Stimulated activated CD4-positive, alpha-beta T cell treated with anti-CD3 and anti-CD28 coated beads, Interleukin-4, amount 100 ng/mL, for 24 hours (primary cell): ENCODE results near the gene BRSK2.

Source experiments
- DNase-seq: peaks from one replicate; pipeline ENCODE4 v3.0.0-alpha.2; 2020

Gene BRSK2

DNA sequence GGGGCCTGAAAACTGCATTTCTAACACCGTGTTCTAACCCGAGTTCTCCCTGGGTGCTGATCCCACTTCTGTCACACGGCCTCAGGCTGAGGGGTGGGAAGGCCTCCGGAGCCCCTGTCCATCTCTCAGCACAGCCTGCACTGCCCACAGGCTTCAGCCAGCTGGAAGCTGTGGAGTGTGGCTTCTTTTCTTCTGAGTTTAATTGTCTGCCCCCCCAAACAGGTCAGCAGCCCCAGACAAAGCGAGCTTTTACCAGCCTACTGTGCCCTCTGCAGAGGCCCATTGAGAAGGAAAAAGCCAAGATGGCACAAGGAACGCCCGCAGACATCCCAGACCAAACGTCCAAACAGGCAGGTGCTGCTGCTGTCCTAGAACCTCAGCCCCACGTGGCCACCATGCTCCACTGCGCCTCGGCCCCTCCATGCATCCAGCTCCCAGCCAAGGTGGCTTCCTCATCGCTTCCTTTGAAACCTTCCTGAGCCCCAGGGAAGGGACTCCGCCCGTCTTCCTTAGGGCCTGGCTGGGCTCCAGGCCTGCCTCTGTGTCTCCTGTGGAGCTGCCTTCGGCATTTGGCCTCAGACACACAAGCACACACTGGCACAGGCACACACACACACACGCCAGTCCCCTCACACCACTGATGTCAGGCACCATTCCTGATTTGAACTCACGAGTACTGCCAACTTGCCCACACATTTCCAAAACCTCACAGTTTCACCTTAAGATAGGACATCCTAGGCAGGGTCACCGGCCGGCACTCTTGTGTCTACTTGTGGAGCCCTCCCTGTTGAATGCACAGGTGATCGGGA is 95.2 kb downstream of the BRSK2 start:
- no peak for DNase-seq

DNA sequence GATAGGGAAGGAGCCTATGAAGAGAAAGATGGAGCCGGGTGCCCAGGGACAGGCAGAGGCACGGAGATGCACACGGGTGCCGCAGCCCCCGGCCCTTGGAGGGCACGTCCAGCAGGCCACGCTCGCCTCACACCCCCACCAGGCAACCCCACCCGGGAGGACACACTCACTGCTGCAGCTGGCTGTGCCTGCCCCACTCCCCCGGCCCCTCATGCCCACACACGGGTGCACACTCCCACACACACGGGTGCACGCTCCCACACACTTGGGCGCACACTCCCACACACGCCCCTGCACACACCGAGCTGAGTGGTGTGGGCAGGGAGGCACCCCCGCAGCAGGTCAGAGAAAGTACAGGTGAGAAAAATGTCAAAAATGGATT is 95.8 kb downstream of the BRSK2 start:
- DNase-seq: no peak

DNA sequence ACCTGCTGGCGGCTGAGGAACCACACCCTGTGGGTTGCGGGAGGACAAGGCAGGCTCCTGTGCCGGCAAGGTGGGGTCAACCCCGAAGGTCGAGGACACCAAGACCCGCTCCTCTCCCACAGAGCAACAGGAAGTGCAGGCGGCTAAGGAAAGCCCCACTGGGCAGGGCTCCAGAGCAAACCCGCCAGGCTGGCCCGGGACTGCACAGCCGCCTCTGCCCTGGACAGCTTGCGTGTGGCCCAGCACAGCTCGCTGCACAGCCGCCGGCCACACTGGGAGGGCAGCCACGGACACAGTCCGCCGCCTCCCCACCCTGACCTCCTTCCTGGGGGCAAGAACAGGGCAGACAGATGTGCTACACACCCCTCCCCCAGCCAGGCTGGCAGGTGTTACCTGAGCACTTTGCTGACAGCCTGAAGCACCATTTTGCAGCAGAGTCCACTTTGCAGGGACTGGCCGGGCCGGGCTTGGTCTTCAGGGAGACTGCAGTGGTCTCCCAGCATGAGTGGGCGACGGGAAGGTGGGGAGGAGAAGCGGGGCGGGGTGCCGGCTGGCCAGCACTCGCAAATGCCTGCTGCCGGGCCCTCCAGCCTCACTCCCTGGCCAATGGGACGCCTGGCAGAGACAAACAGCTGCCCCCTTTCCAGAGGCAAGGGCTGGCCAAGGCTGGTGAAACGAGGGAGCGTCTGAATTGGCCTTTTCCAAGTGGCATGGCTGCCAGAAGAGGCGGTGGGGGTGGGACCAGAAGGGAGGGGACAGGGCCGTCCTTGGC is 96.5 kb downstream of the BRSK2 start, which contains the start of gene MOB2:
MOB2 (minus strand) TSS at position 726 of the 772 bp plus-strand sequence; CDS start at position 503, 223 bp downstream.
- no peak for DNase-seq

DNA sequence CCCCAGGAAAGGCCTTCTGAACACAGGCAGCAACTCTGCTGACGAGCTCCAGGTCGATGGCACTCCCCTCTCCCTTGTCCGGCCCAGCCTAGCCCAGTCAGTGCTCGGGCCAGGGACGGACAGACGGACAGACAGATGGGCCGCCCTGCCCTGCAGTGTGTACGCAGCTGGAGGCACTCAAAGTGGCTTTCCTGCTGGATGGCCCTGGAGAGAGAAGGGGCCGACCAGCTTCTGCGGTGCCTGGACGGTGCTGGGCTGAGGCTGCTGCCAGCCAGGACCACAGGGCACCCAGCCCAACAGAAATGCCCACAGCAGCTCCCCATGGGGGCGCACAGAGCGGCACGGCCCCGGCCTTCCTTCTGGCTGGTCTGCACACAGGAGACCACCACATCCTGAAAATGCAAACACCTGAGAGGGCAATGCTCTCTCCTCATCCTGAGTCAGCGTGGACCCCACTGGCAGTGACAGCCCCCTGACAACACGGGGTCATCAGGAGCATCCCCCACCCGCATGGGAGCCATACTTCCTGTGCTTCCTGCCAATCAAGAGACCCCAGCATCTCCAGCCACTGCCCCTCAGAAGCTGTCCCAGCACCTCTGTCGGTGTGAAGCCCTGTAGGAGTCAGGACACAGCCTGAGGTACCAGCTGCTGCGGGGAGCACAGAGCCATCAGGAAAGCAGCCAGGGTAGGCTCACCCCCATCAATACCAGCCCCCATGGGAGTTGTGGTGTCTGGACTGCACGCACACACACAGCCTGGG is 97.5 kb downstream of the BRSK2 start:
- DNase-seq: no peak

DNA sequence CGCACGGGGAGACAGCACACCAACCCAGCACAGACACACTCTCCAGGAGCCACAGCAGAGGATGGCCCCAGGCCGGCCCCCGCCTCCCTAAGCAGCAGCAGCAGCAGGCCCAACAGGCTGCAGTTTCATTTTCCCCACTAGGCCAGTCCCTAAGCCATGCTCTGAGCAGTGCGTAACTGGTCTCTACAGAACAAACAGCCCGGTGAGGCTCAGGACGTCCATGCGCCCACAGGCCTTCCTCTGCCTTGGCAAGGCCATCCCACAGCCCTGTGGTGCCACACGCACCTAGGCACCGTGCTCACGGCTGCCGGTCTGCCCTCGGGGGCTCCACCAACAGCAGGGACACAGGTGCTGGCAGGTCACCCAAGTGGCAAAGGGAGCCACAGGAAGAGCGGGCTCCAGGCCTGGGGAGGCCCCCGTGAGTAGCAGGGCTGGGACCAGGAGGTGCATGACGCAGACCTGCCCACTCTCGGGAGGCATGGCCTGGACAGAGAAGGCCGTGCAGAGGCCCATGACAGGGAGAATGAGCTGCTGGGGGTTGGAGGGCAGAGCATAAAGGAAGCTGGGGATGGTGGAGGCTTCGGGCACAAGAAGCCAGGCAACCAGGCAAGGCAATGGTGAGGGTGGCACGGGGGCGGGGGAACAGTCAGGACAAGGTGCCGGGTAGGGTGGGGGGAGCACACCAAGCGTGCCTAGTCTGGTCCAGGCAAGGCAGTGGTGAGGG is 98.3 kb downstream of the BRSK2 start:
- DNase-seq: no peak

DNA sequence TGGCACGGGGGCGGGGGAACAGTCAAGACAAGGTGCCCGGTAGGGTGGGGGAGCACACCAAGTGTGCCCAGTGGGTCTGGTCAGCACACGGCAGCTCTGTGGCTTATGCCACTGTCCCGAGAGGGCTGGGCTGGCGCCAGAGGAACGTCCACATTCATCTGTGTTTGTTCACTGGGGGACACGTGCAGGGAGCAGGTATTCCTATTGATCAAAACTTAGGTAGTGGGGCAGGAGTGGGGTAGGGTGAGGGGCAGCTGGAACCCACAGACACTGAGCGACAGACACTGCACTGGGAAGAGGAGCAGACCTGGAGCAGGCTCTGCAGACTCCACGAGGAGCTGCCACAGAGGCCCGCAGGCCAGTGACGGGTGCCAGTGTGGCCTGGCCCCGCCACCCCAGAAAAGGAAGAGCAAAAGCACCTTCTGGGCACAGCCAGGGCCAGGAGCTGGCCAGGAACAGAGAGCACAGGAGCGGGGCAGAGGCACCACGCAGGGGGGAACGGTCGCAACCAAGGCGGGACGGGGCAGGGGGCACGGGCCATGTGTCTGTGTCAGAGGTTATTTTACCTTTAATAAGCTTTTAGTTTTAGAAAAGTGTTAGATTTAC is 98.9 kb downstream of the BRSK2 start:
- DNase-seq: no peak

DNA sequence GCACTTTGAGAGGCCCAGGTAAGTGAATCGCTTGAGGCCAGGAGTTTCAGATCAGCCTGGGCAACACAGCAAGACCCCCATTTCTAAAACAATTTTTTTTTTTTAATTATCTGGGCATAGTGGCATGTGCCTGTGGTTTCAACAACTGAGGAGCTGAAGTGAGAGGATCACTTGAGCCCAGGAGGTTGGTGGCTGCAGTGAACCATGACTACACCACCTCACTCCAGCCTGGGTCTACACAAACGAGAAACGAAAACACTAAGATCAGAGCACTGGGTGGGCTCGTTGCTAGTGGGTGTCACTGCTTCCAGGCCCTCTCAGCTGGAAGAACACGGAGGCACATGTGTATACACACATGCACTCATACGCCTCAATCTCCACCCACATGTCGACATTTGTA is 100.9 kb downstream of the BRSK2 start:
- no peak for DNase-seq

DNA sequence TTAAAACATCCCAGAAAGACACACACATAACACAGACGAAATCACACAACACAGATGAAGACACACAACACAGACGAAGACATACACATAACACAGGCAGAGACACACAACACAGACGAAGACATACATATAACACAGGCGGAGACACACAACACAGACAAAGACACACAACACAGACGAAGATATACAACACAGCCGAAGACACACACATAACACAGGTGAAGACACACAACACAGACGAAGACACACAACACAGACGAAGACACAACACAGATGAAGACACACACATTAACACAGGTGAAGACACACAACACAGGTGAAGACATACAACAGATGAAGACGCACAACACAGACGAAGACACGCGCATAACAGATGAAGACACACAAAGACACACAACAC is 101.6 kb downstream of the BRSK2 start:
- DNase-seq: no peak

DNA sequence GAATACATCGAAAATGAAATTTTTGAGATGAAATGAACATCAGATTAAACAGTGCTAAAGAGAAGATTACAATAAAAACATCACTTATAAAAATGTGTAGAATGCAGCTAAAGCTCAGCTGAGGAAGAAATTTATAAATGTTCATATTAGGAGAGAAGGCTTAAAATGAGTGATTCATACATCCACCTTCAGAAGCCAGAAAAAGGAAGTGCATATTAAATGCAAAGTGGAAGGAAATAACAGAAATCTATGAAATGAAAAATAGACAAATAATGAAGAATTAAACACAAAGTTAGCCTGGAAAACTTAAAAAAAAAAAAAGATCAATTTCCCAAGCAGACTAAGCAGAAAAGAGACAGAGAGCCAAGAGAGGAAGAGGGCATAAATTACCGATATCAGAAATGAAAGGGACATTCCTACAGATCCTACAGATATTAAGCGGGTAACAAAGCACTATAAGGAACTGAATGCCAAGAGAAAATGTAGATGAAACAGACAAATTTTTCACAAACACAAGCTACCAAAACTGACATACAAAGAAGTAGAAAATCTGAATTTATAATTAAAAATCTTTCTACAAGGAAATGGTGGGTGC is 104.0 kb downstream of the BRSK2 start:
- DNase-seq: no peak

DNA sequence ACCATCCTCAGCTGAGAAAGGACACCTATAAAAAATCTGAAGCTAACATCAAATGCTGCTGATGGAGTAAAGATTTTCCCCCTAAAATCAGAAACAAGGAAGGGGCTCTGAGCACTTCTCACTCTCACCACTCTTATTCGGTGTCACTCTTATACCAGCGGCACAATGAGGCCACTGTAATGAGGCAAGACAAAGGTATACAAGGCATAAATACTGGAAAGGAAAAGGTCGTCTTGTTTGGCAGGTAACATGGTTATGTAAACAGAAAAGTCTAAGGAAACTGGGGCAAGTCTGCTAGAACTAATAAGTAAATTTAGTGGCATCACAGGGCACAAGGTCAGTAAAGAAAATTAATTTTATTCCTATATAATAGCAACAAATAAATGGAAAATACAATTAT is 104.9 kb downstream of the BRSK2 start:
- no peak for DNase-seq

DNA sequence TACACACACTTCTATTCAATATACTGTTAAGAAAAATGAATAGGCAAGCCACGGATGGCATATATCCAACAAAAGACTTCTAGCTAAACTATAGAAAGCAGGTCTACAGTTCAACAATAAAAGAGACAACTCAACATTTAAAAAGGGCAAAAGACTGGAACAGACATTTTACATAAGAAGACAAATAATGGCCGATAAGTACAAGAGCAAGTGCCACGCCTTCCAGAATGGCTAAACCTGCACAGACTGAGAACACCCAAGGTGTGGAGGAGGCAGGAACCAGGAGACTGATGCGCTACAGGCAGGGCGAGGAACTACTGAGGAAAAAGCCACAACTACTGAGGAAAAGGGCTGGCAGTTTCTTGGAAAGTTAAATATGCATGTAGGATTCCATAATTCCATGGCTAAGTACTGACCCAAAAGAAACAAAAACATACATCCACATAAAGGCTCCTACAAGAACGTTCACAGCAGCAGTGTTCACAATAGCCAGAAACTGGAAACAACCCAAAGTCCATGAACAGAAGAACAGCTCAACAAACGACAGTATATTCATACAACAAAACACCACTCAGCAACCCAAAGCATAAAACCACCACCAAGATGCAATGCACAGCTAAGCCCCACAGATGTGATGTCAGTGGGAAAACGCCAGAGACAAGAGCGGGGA is 106.5 kb downstream of the BRSK2 start:
- DNase-seq: no peak

DNA sequence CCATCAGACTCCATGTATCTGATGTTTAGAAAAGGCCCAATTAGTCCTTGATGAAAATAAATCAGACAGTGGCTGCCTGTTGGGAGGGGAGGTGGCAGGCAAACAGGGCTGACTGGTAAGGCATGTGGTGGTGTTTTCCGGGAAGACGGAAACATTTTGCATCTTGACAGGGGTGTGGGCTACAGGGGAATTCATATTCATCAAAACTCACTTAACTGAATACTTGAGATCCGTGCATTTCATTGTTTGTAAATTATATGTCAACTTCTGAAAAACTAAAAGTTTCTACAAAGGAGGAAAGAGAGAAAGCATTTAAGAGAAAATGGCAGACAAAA is 107.0 kb downstream of the BRSK2 start:
- no peak for DNase-seq

DNA sequence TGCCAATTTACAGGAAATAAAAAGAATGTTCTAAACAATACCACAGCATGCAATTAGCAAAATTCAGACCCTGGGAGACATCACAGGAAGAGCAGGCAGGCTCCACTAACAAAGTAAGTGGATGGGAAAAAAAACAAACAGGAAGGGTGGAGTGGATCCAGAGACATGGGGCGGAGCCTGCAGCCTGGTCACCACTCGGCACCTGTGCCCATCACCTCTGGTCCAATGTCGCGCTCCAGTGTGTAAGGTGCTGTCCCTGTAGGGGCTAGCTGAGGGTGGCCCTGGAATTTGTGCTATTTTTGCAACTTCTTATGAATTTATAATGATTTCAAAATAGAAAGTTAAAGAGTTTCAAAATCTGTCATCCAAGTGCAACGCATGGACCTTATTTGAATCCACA is 107.9 kb downstream of the BRSK2 start:
- no peak for DNase-seq

DNA sequence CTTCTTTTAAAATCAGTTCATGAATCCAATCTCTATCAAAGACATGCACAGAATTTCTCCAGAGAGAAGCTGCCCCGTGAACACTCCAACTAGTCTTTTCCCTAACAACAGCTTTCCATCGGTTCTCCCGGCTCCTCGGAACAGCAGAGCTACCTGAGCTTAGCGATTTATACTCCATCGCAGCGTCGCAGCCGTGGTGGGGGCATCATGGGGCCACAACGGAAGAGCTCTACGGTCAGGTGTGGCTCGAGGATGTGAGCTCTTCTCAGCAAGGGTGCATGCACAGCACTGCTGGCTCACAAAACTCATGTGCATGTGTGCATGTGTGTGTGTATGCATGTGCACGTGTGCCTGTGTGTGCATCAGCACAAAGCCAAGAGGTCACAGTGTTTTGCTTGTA is 108.5 kb downstream of the BRSK2 start:
- DNase-seq: no peak

DNA sequence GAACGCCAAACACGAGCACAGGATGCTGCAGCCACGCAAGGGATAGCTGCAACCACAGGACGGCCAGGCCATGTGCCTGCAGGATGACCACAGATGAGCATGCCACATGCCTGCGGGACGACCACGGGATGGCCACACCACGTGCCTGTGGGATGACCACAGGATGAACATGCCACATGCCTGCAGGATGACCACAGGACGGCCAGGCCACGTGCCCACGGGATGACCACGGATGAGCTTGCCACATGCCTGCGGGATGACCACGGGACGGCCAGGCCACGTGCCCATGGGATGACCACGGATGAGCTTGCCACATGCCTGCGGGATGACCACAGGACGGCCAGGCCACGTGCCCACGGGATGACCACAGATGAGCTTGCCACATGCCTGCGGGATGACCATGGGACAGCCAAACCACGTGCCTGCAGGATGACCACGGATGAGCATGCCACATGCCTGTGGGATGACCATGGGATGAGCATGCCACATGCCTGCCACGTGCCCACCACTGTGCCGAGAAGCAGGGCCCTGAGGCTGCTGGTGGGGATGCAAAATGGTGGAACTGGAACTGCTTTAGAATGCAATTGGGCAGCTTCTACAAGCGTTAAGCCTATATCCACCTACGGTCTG is 109.6 kb downstream of the BRSK2 start:
- no peak for DNase-seq

DNA sequence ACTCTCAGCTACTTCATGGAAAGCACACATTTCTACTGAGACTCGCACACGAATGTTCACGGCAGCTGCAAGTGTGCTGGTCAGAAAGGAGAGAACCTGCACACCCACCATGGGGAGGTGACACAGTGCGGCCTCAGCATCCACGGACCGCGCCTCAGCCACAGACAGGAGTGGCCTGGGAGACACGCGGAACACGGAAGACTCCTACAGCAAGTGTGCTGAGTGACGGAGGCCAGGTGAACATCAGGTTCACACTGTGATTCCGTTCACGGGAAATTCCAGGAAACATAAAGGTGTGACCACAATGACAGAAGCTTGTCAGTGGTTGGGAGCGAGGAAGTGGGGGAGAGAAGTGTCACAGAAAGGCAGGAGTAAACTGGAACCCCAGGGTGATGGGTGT is 110.2 kb downstream of the BRSK2 start:
- DNase-seq: no peak

DNA sequence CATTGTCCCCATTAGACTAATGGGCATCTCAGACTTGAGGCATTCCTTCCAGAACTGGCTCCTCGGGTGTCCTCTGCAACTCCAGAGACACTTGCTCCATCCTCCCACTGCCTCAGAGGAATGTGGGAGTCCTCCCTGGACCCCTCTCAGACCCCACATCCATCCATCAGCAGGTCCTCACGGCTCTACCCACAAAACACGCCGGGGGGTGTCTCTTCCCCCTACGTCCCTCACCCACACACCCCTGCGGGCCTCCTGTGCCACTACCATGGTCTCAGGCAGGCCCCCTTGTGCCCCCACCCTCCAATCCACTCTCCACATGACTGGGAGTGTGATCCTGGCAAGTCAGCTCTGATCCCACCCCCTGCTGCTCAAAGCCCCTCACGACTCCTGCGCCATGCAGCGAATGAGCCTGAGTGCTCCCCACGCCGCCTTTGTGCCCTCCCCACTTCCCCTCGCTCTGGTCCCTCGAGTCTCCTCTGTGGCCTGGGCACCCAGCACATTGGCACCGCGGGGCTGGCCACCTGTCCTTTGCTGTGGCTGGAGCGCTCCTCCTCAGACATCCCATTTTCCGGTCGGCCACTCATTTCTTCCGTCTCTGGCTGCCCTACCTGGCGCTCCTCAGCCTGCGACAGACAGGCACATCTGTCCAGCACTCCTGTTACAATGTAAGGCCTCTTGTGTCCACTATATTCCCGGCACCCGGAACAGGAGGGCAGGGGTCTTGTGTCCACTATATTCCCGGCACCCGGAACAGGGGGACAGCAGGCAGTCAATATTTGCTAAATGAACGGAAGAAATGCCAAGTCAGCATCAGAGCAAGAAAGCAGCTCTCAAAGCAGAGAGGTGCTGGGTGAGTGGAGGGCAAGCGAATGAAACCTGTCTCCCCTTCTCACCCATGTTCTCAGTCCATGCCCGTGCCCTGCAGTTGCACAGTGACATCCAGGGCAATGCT is 111.0 kb downstream of the BRSK2 start:
- no peak for DNase-seq

DNA sequence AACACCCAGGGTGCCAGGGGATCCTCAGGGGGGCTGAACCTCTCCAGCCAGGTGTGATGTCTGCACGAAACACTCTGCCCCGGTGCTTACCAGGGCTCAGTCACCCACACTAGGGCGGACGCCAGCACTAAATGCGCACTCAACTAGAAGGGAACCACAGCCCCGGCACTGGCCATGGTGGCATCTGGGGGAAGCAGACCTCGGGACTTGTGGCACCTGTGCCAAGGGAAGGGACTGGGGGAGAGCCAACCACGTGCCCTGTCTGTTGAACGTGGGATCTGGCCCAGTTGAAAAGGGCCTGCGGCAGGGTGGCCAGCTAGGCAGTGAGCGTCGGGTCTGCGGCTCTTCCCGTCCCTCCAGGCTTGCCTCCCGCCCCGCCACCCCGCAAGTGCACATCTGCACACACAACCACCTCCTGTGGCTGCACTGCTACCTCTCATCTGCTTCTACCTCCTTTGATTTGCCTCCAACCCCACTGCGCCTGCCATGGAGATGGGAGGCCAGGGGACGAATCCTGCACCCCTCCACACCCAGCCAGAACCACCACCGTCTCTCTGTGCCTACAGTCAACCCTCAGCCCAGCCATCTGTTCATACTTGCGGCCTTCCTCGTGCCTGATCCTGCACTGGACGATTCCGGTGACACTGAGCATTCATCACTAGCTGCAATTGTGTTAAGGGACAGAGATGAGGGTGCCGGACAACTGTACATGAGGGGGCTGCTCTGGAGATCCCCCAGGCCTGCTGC is 111.9 kb downstream of the BRSK2 start:
- no peak for DNase-seq
